ENCODE data around the gene UAP1L1. TPM values are rescaled to one million over a fixed set of nuclear protein-coding genes. Genes with fewer than 3 reads are reported as not detected.

UAP1L1 gene
- total and polyA plus RNA-seq, 2 of the 8 experiments (the other 6 are each of a cell fraction or from before 2014, with no cell fraction given) = 2.0 to 5.4 TPM

- TF ChIP-seq CHD7 (IDR thresholded peaks at IDR 0.05; ENCODE audit: insufficient replicate concordance, low read length) (no peak), SP1 (IDR thresholded peaks at IDR 0.05; ENCODE audit: low read depth, low read length) (no peak)
These were observed 5.6 kb downstream of the UAP1L1 start (continued) for GRCh38 chr9:137082925-137083290.
